GM23248 (cell line): ENCODE measurements around the gene SYNCRIP. TPM values are rescaled to one million over a fixed set of nuclear protein-coding genes. Genes with fewer than 3 reads are reported as not detected.

Experiments
- DNase-seq: peaks from one replicate; pipeline ENCODE4 v3.0.0-alpha.2; 2015
- H2AFZ ChIP-seq: fragments of 200-600 bp; sonication (generic); 2 replicates; pipeline ENCODE4 v1.6.1; 2016; ENCODE audit warnings: antibody characterized with exemption
- H3F3A ChIP-seq: fragments of 200-600 bp; sonication (generic); 2 replicates; pipeline ENCODE4 v1.6.1; 2016; ENCODE audit warnings: mild to moderate bottlenecking, antibody characterized with exemption, mixed run types; ENCODE audit not compliant: insufficient read depth
- H3K27ac ChIP-seq: fragments of 200-600 bp; sonication (generic); 2 replicates; pipeline ENCODE4 v1.5.1; 2016; ENCODE audit warnings: mild to moderate bottlenecking
- H3K27me3 ChIP-seq: fragments of 200-600 bp; sonication (generic); replicated peaks from 2 replicates; pipeline ENCODE4 v1.6.1; 2016; ENCODE audit warnings: mild to moderate bottlenecking; ENCODE audit not compliant: insufficient read depth
- H3K36me3 ChIP-seq: fragments of 200-600 bp; sonication (generic); 2 replicates; pipeline ENCODE4 v1.6.1; 2016; ENCODE audit warnings: low read depth, mild to moderate bottlenecking
- H3K4me1 ChIP-seq: fragments of 200-600 bp; sonication (generic); 2 replicates; pipeline ENCODE4 v1.6.1; 2016; ENCODE audit warnings: mild to moderate bottlenecking; ENCODE audit not compliant: insufficient read depth
- H3K4me2 ChIP-seq: fragments of 200-600 bp; sonication (generic); one replicate; pipeline ENCODE4 v1.6.1; 2016; ENCODE audit warnings: mild to moderate bottlenecking; ENCODE audit not compliant: unreplicated experiment
- H3K4me3 ChIP-seq: fragments of 200-600 bp; sonication (generic); 2 replicates; pipeline ENCODE4 v1.5.1; 2016; ENCODE audit warnings: mild to moderate bottlenecking
- H3K79me2 ChIP-seq: fragments of 200-600 bp; sonication (generic); 2 replicates; pipeline ENCODE4 v1.6.1; 2016; ENCODE audit warnings: mild to moderate bottlenecking; ENCODE audit not compliant: insufficient read depth
- H3K9ac ChIP-seq: fragments of 200-600 bp; sonication (generic); 2 replicates; pipeline ENCODE4 v1.6.1; 2016; ENCODE audit warnings: mild to moderate bottlenecking
- H3K9me2 ChIP-seq: fragments of 200-600 bp; sonication (generic); 2 replicates; pipeline ENCODE4 v1.6.1; 2016; ENCODE audit warnings: mixed run types, mild to moderate bottlenecking, moderate library complexity; ENCODE audit not compliant: insufficient read depth
- H3K9me3 ChIP-seq: fragments of 200-600 bp; sonication (generic); one replicate; pipeline ENCODE4 v1.6.1; 2017; ENCODE audit warnings: low read depth
- H4K20me1 ChIP-seq: fragments of 200-600 bp; sonication (generic); 2 replicates; pipeline ENCODE4 v1.6.0; 2016; ENCODE audit not compliant: insufficient read depth
- EZH2 ChIP-seq: fragments of 200-600 bp; sonication (generic); IDR thresholded peaks from 2 replicates; pipeline ENCODE4 v1.6.1; 2018; ENCODE audit warnings: antibody characterized with exemption, mild to moderate bottlenecking; ENCODE audit not compliant: insufficient read depth, poor library complexity, severe bottlenecking
- EZH2phosphoT487 ChIP-seq: fragments of 200-600 bp; sonication (generic); IDR thresholded peaks from 2 replicates; pipeline ENCODE4 v1.6.1; 2018; ENCODE audit warnings: antibody characterized with exemption, moderate library complexity, mild to moderate bottlenecking, low read depth; ENCODE audit not compliant: insufficient read depth
- WGBS, 2 experiments: methylation state at CpG; one replicate each; pipeline ENCODE4 v1.1.6; 2015 to 2017; ENCODE audit warnings: low lambda C conversion rate in 2 of 2, low coverage in 1 of 2; ENCODE audit errors: missing lambda C conversion rate in 2 of 2; 5-methylcytosine and 5-hydroxymethylcytosine counted together
- in situ Hi-C: fragments of 300-500 bp; cut with MboI; formaldehyde crosslinking; loops from 2 replicates; pipeline ENCODE4 v1.15.0; 2020
- polyA plus RNA-seq: library from polyadenylated mRNA; unstranded; fragments of >200 nt; fragmentation: Nextera tagmentation; extraction: Ambion mirVana; gene quantifications from 2 replicates; pipeline ENCODE4 v1.2.1, GENCODE V29; 2016
- total RNA-seq: library from RNA; depleted of rRNA; stranded (reverse); fragments of >200 nt; shearing (Covaris generic); gene quantifications from 2 replicates; pipeline ENCODE4 v1.2.3, GENCODE V29; 2014

SYNCRIP gene
- total and polyA plus RNA-seq, 2 experiments from 2014 or later = 99.0 to 150 TPM

DNA sequence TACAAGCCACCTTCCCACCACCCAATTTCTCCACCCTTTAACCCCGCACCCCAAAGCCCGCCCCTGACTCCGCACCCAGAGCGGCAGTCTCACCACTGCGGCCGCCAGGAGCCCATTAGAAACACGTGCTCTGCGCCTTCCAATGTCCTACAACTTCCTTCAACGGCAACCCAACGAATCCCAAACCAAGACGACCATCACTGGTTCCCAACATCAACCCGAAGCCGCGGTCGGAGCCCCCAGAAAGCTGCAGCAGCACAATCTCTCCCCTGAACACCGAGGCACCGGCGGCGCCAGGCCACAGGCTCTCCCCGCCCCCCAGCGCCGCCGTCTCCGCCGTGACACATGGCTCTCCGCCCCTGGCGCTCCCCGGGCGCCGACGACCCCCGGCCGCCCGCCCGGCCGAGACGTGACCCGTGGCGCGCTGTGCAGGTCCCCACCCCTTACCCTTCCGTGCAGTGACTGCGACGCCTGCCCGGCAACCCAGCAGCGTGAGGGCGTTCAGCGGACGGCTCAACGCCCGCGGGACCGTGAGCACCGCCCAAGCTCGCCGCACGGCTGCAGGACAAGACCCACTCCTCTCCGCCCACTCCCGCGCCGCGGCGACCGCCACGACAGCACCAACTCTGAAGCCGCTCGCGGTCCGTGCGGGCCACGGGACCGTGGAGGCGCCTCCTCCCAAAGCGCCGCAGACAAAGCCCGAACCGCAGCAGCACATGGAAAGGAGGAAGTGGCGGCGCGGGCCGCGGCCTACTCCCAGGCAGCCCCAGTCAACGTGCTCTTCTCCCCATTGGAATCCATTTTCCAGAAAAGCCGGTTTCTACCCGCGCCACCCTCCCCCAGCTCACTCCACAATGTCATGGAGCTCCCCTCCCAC is 551 bp downstream of the SYNCRIP start:
- H3K4me1 ChIP-seq = peaks cover 46% of the 10 kb centered on the region
- H3K36me3 ChIP-seq = peaks cover 34% of the 10 kb centered on the region
- no peaks in the 10 kb centered on the region for H3K9me3 ChIP-seq
- peak overlapping the region; percentile 100 for H3K9ac ChIP-seq
- peaks cover 27% of the 10 kb centered on the region for H3F3A ChIP-seq
- H3K9me2 ChIP-seq = no peaks in the 10 kb centered on the region
- in situ Hi-C loops = no loop called here
- peak overlapping the region; percentile 98 for H3K4me3 ChIP-seq
- H2AFZ ChIP-seq = no peak overlapping the region
- H3K4me2 ChIP-seq = peak overlapping the region; percentile 92
- H3K27ac ChIP-seq = peak overlapping the region; percentile 100
- peaks cover 37% of the 10 kb centered on the region for H4K20me1 ChIP-seq
- TF ChIP-seq EZH2 = no peak
- no peak for TF ChIP-seq EZH2phosphoT487
- H3K27me3 ChIP-seq = no peaks in the 10 kb centered on the region
- DNase-seq = peak; percentile 82
- H3K79me2 ChIP-seq = peaks cover 56% of the 10 kb centered on the region
- WGBS, 2 experiments = 0 to 3% methylated on average over 60 to 68 of the region's 85 CpGs

GRCh38 chr6:85641522-85641896 is 1.2 kb downstream of the SYNCRIP start:
- TF ChIP-seq EZH2 (no peak), EZH2phosphoT487 (no peak)

DNA sequence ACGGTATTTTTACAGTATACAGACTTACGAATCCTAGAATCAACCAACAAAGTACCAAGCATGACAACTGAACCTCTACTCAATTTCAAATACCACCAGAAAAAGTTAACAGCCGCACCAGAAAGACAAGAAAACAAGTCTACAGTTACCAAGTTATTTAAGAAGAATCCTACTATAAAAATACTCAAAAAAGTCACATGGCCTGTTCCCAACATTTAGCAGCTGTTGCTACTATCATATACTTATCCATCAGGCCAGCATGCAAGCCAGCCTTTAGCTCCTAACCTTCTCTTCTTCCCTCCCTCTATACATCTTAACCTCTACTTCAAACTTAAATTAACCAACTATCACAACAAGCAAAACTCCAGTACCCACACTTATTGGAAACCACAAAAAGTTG is 1.9 kb downstream of the SYNCRIP start:
- Histone ChIP-seq H3K4me3 (peak overlapping the region; percentile 98), H3K36me3 (peaks cover 47% of the 10 kb centered on the region), H3K79me2 (peaks cover 69% of the 10 kb centered on the region), H3K4me1 (peaks cover 46% of the 10 kb centered on the region), H4K20me1 (peaks cover 37% of the 10 kb centered on the region), H3K27ac (no peak overlapping the region; the same call in 1 of the 2 replicates), H3K9me3 (no peaks in the 10 kb centered on the region), H3K4me2 (peak overlapping the region; percentile 92), H3F3A (peaks cover 33% of the 10 kb centered on the region), H2AFZ (no peak overlapping the region), H3K27me3 (no peaks in the 10 kb centered on the region), H3K9me2 (no peaks in the 10 kb centered on the region), H3K9ac (peak overlapping the region; percentile 100)
- peak; percentile 24 for DNase-seq
- TF ChIP-seq EZH2phosphoT487 (no peak), EZH2 (no peak)
- in situ Hi-C loops = no loop called here
- WGBS, 2 experiments = 74 to 77% methylated on average over 3 of the region's 3 CpGs

More at GRCh38 chr6:85641522-85641896, 1.2 kb downstream of the SYNCRIP start:
- DNase-seq = peak; percentile 65
- Histone ChIP-seq H3F3A (peaks cover 30% of the 10 kb centered on the region), H3K4me2 (peak overlapping the region; percentile 92), H3K9me3 (no peaks in the 10 kb centered on the region), H3K4me1 (peaks cover 46% of the 10 kb centered on the region), H3K9ac (peak overlapping the region; percentile 100), H3K9me2 (no peaks in the 10 kb centered on the region), H3K36me3 (peaks cover 40% of the 10 kb centered on the region), H3K79me2 (peaks cover 62% of the 10 kb centered on the region), H2AFZ (no peak overlapping the region), H3K27ac (peak overlapping the region; percentile 100), H4K20me1 (peaks cover 37% of the 10 kb centered on the region), H3K27me3 (no peaks in the 10 kb centered on the region), H3K4me3 (peak overlapping the region; percentile 98)
- 1% methylated on average over 12 to 14 of the region's 14 CpGs for WGBS, 2 experiments
- in situ Hi-C loops = no loop called here

GRCh38 chr6:85637579-85637978 is 5.1 kb downstream of the SYNCRIP start:
- in situ Hi-C loops = no loop called here
- peaks cover 76% of the 10 kb centered on the region for H3K36me3 ChIP-seq
- no peak overlapping the region for H3K9ac ChIP-seq

More at GRCh38 chr6:85637579-85637978, 5.1 kb downstream of the SYNCRIP start:
- Histone ChIP-seq H3K4me1 (peaks cover 33% of the 10 kb centered on the region), H4K20me1 (peaks cover 37% of the 10 kb centered on the region), H3K9me2 (no peaks in the 10 kb centered on the region), H3K27ac (no peak overlapping the region), H3K9me3 (no peaks in the 10 kb centered on the region), H3K79me2 (peaks cover 100% of the 10 kb centered on the region), H3K4me3 (0 out of 2 replicates have a peak overlapping the region, but pooled peaks have one; percentile 0), H3K4me2 (no peak overlapping the region), H2AFZ (no peak overlapping the region), H3K27me3 (no peaks in the 10 kb centered on the region), H3F3A (peaks cover 18% of the 10 kb centered on the region; the same call in 1 of the 2 replicates)
- 45 to 46% methylated on average over 3 of the region's 3 CpGs for WGBS, 2 experiments
- no peak for TF ChIP-seq EZH2
- TF ChIP-seq EZH2phosphoT487 = no peak
- DNase-seq = no peak
